NCI-H82 (cell line): ENCODE data around the gene ZAP70.

ENCODE experiments used
- DNase-seq: peaks from one replicate; lab custom pipeline; 2025; lab: John Stamatoyannopoulos, UW

The ZAP70 gene

GRCh38 chr2:97788986-97789644 lies 75.7 kb downstream of the ZAP70 start:
- no peak for DNase-seq
